Uterus (tissue), 2 donors: ENCODE results near the gene KDM1A.

Experiments used
- POLR2A ChIP-seq, 2 donors: fragments of 450-650 bp; IDR thresholded peaks; one replicate each; pipeline ENCODE4 v1.6.1; 2016; ENCODE audit warnings: antibody characterized with exemption in 2 of 2, mild to moderate bottlenecking in 1 of 2, moderate library complexity in 1 of 2
- TF ChIP-seq, protein P1 (sequence below), 4 experiments: fragments of 200-600 bp in 2 of 4; fragments of 450-650 bp in 2 of 4; sonication (generic) in 2 of 4; IDR thresholded peaks; one replicate each; pipeline ENCODE4 v1.5.1; 2016 to 2019; ENCODE audit warnings: antibody characterized with exemption in 4 of 4, mild to moderate bottlenecking in 2 of 4, moderate library complexity in 1 of 4

GRCh38 chr1:23008901-23009300, 10.4 kb upstream of the KDM1A start:
- no peak for TF ChIP-seq POLR2A (IDR thresholded peaks at IDR 0.05)
- TF ChIP-seq, protein P1, sequence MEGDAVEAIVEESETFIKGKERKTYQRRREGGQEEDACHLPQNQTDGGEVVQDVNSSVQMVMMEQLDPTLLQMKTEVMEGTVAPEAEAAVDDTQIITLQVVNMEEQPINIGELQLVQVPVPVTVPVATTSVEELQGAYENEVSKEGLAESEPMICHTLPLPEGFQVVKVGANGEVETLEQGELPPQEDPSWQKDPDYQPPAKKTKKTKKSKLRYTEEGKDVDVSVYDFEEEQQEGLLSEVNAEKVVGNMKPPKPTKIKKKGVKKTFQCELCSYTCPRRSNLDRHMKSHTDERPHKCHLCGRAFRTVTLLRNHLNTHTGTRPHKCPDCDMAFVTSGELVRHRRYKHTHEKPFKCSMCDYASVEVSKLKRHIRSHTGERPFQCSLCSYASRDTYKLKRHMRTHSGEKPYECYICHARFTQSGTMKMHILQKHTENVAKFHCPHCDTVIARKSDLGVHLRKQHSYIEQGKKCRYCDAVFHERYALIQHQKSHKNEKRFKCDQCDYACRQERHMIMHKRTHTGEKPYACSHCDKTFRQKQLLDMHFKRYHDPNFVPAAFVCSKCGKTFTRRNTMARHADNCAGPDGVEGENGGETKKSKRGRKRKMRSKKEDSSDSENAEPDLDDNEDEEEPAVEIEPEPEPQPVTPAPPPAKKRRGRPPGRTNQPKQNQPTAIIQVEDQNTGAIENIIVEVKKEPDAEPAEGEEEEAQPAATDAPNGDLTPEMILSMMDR (IDR thresholded peaks at IDR 0.05), result no peak
